ENCODE data around the gene GPR173. TPM values are rescaled to one million over a fixed set of nuclear protein-coding genes. Genes with fewer than 3 reads are reported as not detected.

GPR173 gene
- total and polyA plus RNA-seq, 9 of the 15 experiments (the other 6 are each of a cell fraction or from before 2014, with no cell fraction given), result 0.01 TPM; not detected in 8

DNA sequence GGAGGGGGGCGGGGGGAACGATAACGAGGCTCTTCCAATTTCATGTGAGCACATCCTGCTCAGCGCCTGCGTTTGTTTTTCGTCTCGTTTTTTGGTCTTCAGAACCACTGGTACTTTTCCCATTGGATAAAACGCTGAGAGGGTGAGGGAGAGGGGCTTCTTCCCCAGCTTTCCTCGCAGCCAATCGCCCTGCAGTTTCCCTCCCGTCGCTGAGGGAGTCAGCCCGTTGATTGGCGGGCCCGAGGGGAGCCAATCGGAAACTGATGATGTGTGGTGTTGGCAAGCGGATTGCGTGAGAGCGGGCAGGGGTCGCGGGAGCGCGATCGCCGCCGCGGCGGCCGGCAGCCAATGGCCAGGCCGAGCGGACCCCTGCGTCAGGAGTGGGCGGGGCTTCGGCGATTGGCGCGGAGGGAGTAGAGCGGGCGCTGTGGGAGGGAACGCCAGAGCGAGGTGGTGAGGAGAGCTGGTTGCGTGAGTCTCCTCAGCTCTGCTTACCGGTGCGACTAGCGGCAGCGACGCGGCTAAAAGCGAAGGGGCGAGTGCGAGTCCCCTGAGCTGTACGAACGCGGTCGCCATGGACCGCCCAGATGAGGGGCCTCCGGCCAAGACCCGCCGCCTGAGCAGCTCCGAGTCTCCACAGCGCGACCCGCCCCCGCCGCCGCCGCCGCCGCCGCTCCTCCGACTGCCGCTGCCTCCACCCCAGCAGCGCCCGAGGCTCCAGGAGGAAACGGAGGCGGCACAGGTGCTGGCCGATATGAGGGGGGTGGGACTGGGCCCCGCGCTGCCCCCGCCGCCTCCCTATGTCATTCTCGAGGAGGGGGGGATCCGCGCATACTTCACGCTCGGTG is 33.6 kb downstream of the GPR173 start, which contains the start of gene TSPYL2 (continued):
- TF ChIP-seq HDAC1 (IDR thresholded peaks at IDR 0.05) (0 out of 4 replicates have a peak, but pooled peaks of 1 of the 2 experiments have one; percentile 12), CC2D1A (IDR thresholded peaks at IDR 0.05) (no peak), YY1 (IDR thresholded peaks at IDR 0.05; ENCODE audit: borderline replicate concordance in 1 of 3, control insufficient read depth in 1 of 3, extremely low read depth in 1 of 3, insufficient read depth in 3 of 3, insufficient read length in 1 of 3, insufficient replicate concordance in 2 of 3, low read depth in 1 of 3, low read length in 2 of 3) (peak in 1 of 3 experiments; percentile 10), CBFB (CRISPR knock-in tag; IDR thresholded peaks at IDR 0.05) (no peak), ASH1L (IDR thresholded peaks at IDR 0.05; ENCODE audit: borderline replicate concordance, low read depth, partially characterized antibody) (peak; percentile 19), GABPB1 (CRISPR knock-in tag; IDR thresholded peaks at IDR 0.05) (0 out of 2 replicates have a peak, but pooled peaks have one; percentile 35), L3MBTL2 (IDR thresholded peaks at IDR 0.05) (0 out of 2 replicates have a peak, but pooled peaks have one; percentile 26), ZEB2 (IDR thresholded peaks at IDR 0.05) (no peak), KAT2B (IDR thresholded peaks at IDR 0.05; ENCODE audit: low read depth, low read length) (no peak), CREB3 (tag; conservative IDR thresholded peaks at IDR 0.05; ENCODE audit: low read depth) (no peak), RB1 (IDR thresholded peaks at IDR 0.05; ENCODE audit: low read depth) (peak; percentile 56; the same call in 1 of the 2 replicates), CREM (IDR thresholded peaks at IDR 0.05; ENCODE audit: low read depth) (peak; percentile 81), TAF7 (tag; IDR thresholded peaks at IDR 0.05) (0 out of 2 replicates have a peak, but pooled peaks have one; percentile 27), HMGN3 (IDR thresholded peaks at IDR 0.05; ENCODE audit: borderline replicate concordance, extremely low read depth, insufficient read length, low read depth, low read length) (peak; percentile 59), ATF7 (IDR thresholded peaks at IDR 0.05) (peak; percentile 70; the same call in 1 of the 2 replicates), TCF7L2 (IDR thresholded peaks at IDR 0.05; ENCODE audit: low read depth, low read length) (no peak), USF2 (CRISPR knock-in tag; IDR thresholded peaks at IDR 0.05) (no peak), KLF16 (IDR thresholded peaks at IDR 0.05) (no peak), MTA3 (IDR thresholded peaks at IDR 0.05; ENCODE audit: borderline replicate concordance) (peak; percentile 54; the same call in 1 of the 2 replicates), ATF1 (CRISPR knock-in tag; IDR thresholded peaks at IDR 0.05) (no peak), ATF1 (tag; IDR thresholded peaks at IDR 0.05) (peak; percentile 92), SAFB (IDR thresholded peaks at IDR 0.05; ENCODE audit: borderline replicate concordance, low read depth, low read length) (no peak)
- TF ChIP-seq, protein P1, sequence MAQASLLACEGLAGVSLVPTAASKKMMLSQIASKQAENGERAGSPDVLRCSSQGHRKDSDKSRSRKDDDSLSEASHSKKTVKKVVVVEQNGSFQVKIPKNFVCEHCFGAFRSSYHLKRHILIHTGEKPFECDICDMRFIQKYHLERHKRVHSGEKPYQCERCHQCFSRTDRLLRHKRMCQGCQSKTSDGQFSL (CRISPR knock-in tag; IDR thresholded peaks at IDR 0.05), result 0 out of 2 replicates have a peak, but pooled peaks have one; percentile 18
- TF ChIP-seq, protein P1 (tag; IDR thresholded peaks at IDR 0.05), result no peak

Measured in K562 (cell line).